GM12801 (cell line): ENCODE results near the gene SRRD.

Experiments used
- CTCF ChIP-seq: IDR thresholded peaks from one replicate; pipeline ENCODE4 v1.5.1; 2011; ENCODE audit warnings: control low read depth; ENCODE audit not compliant: insufficient read length; ENCODE audit errors: extremely low read depth

The SRRD gene

GRCh38 chr22:26527167-26527566 lies 43.5 kb downstream of the SRRD start:
- no peak for TF ChIP-seq CTCF

GRCh38 chr22:26527574-26528465 lies 44.1 kb downstream of the SRRD start:
- TF ChIP-seq CTCF: no peak

GRCh38 chr22:26529345-26529744 lies 45.7 kb downstream of the SRRD start:
- no peak for TF ChIP-seq CTCF

- TF ChIP-seq CTCF: no peak
Measured at GRCh38 chr22:26534171-26534855, 50.6 kb downstream of the SRRD start.

GRCh38 chr22:26534874-26535602 lies 51.4 kb downstream of the SRRD start:
- TF ChIP-seq CTCF: no peak

GRCh38 chr22:26535603-26535908 lies 51.9 kb downstream of the SRRD start:
- TF ChIP-seq CTCF: no peak

- no peak for TF ChIP-seq CTCF
Measured at GRCh38 chr22:26536056-26536761, 52.5 kb downstream of the SRRD start.
